Thyroid gland (tissue), 4 donors: ENCODE measurements around the gene SREBF2.

Source experiments
- CTCF ChIP-seq, 6 experiments: fragments of 200-600 bp in 3 of 6; fragments of 450-650 bp in 3 of 6; sonication (generic) in 3 of 6; IDR thresholded peaks; one replicate each; pipeline ENCODE4 v1.5.1; 2016 to 2019; ENCODE audit warnings: antibody characterized with exemption in 6 of 6, mild to moderate bottlenecking in 2 of 6, inconsistent platforms in 1 of 6, moderate library complexity in 1 of 6
- POLR2A ChIP-seq, 2 donors: fragments of 450-650 bp; IDR thresholded peaks; one replicate each; pipeline ENCODE4 v1.6.1; 2017; ENCODE audit warnings: antibody characterized with exemption in 2 of 2, mild to moderate bottlenecking in 2 of 2, moderate library complexity in 1 of 2

GRCh38 chr22:41808400-41808799 is 24.5 kb upstream of the SREBF2 start:
- TF ChIP-seq POLR2A (IDR thresholded peaks at IDR 0.05) (no peak), CTCF (IDR thresholded peaks at IDR 0.05) (no peak)
